HepG2 (cell line): ENCODE measurements around the gene MRPL3. TPM values are rescaled to one million over a fixed set of nuclear protein-coding genes. Genes with fewer than 3 reads are reported as not detected.

Experiments used
- ARID4A ChIP-seq: sonication (generic); formaldehyde crosslinking; IDR thresholded peaks from 2 replicates; pipeline ENCODE4 v1.5.0; 2020; ENCODE audit warnings: mild to moderate bottlenecking, missing genetic modification reagents, borderline replicate concordance
- CBFB ChIP-seq: sonication (generic); formaldehyde crosslinking; IDR thresholded peaks from 2 replicates; pipeline ENCODE4 v1.4.0; 2020; ENCODE audit warnings: missing genetic modification reagents
- CCDC6 ChIP-seq: sonication (generic); formaldehyde crosslinking; IDR thresholded peaks from 2 replicates; pipeline ENCODE4 v1.8.1; 2022; ENCODE audit warnings: mild to moderate bottlenecking, missing genetic modification reagents, moderate library complexity
- FOSL1 ChIP-seq: sonication (generic); formaldehyde crosslinking; IDR thresholded peaks from 2 replicates; pipeline ENCODE4 v1.9.0; 2021; ENCODE audit warnings: missing genetic modification reagents, borderline replicate concordance
- HOXA3 ChIP-seq: sonication (generic); formaldehyde crosslinking; IDR thresholded peaks from 2 replicates; pipeline ENCODE4 v1.5.0; 2020; ENCODE audit warnings: missing genetic modification reagents
- MAZ ChIP-seq, 2 experiments: sonication (generic) in 1 of 2; formaldehyde crosslinking in 1 of 2; IDR thresholded peaks; 2 replicates each; pipeline versions ENCODE4 v1.5.0 to v1.6.1; 2012 to 2020; ENCODE audit warnings: low read depth in 2 of 2, mild to moderate bottlenecking in 2 of 2, borderline replicate concordance in 1 of 2, improper control_type of control experiment in 1 of 2, low read length in 1 of 2, missing genetic modification reagents in 1 of 2, moderate library complexity in 1 of 2
- PRDM4 ChIP-seq: sonication (generic); formaldehyde crosslinking; IDR thresholded peaks from 2 replicates; pipeline ENCODE4 v1.9.0; 2021; ENCODE audit warnings: missing genetic modification reagents, borderline replicate concordance
- TBP ChIP-seq: sonication (generic); formaldehyde crosslinking; IDR thresholded peaks from 2 replicates; pipeline ENCODE4 v1.5.0; 2020; ENCODE audit warnings: missing genetic modification reagents
- TOE1 ChIP-seq: sonication (generic); formaldehyde crosslinking; IDR thresholded peaks from 2 replicates; pipeline ENCODE4 v1.4.0; 2020; ENCODE audit warnings: mild to moderate bottlenecking, missing genetic modification reagents
- UBTF ChIP-seq: sonication (generic); formaldehyde crosslinking; IDR thresholded peaks from 2 replicates; pipeline ENCODE4 v1.4.0; 2020; ENCODE audit warnings: mild to moderate bottlenecking, missing genetic modification reagents
- ZNF264 ChIP-seq: sonication (generic); formaldehyde crosslinking; IDR thresholded peaks from 2 replicates; pipeline ENCODE4 v1.4.0; 2020; ENCODE audit warnings: missing genetic modification reagents
- ZNF883 ChIP-seq: sonication (generic); formaldehyde crosslinking; IDR thresholded peaks from 2 replicates; pipeline ENCODE4 v1.5.1; 2020; ENCODE audit warnings: mild to moderate bottlenecking, missing genetic modification reagents; ENCODE audit errors: not compliant biosample characterization
- polyA plus RNA-seq, 8 experiments: library from polyadenylated mRNA; depleted of rRNA in 3 of 8; stranded (reverse) in 7 of 8; unstranded in 1 of 8; fragments of >200 nt; fragmentation: Illumina TruSeq in 4 of 8; extraction: Trizol in 4 of 8; gene quantifications; 2 replicates each; pipeline versions ENCODE4 v1.2.1 to v1.2.3, GENCODE V29; 2011 to 2016; ENCODE audit warnings: low read depth in 4 of 8, missing spikeins in 1 of 8, mixed read lengths in 1 of 8; ENCODE audit not compliant: insufficient read depth in 1 of 8
- total RNA-seq, 5 experiments: library from RNA; depleted of rRNA; stranded (reverse); fragments of >200 nt; fragmentation: Illumina TruSeq; extraction: Trizol; gene quantifications; 2 replicates each; pipeline ENCODE4 v1.2.3, GENCODE V29; 2016; ENCODE audit warnings: low read depth in 1 of 5
- TF ChIP-seq, protein P1 (sequence below): sonication (generic); formaldehyde crosslinking; IDR thresholded peaks from 2 replicates; pipeline ENCODE4 v1.8.1; 2023; ENCODE audit warnings: mild to moderate bottlenecking, moderate library complexity, missing genetic modification reagents
- TF ChIP-seq, protein P2 (sequence below): fragments of 450-650 bp; IDR thresholded peaks from 2 replicates; pipeline ENCODE4 v1.6.1; 2017; ENCODE audit warnings: mild to moderate bottlenecking

Gene MRPL3
- total and polyA plus RNA-seq, 2 of the 13 experiments (the other 11 are each of a cell fraction or from before 2014, with no cell fraction given): 114 to 172 TPM

DNA sequence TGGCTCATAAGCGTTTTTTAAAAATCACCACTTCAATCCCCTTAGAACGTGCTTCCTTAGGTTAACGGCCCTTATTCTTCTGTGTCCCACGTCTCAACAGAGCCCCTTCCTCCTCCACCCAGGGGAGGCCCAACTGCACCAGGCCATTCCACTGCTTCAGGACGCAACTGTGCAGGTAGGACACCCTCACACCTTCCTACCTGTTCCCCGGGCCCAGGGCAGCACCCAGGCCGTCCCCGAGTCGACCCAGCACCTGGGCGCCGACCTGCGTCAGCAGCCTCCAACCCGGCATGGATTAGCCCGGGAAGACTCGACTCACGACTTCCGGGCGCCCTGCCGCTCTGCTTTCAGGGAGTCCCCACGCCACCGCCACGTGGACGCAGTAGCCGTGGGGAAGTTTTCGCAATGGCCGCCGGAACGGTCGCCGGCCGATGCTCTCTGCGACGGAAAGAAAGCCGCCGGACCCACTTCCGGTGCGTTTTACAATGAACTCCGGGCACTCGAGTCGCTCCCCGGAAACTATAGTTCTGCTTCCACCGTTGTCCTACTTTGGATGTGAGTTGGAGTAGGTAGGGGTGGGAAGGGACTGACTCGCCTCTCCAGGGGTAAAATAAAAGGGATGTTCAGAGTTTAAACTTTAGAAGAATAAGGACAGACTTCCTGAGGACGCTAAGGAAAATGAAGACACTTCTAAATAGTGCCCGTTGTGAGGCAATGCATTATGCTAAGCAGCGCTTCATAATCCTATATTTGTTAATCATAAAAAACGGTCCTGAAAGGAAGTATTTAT lies at the start of gene MRPL3 (continued):
- TF ChIP-seq, protein P1, sequence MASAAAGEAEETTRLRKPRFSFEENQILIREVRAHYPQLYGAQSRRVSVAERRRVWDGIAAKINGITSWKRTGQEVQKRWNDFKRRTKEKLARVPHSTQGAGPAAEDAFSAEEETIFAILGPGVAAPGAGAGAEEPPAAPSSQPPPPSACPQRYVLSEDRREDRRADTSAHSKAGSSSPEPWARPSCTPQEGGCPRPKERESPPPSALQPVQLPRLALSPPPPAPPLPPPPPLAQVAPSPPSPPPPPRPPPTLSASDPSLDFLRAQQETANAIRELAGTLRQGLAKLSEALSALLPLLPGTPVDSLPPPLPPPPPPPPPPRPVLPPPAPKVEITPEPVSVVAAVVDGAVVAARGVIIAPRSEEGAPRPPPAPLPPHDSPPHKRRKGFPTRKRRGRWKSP (CRISPR knock-in tag): peak; percentile 86
- TF ChIP-seq CBFB (CRISPR knock-in tag) (no peak; the same call in none of the 2 replicates), HOXA3 (CRISPR knock-in tag) (peak; percentile 98), ARID4A (CRISPR knock-in tag) (peak; percentile 97), MAZ (IDR thresholded peaks at IDR 0.05; ENCODE audit: borderline replicate concordance, low read depth, low read length) (peak; percentile 23; the same call in 1 of the 2 replicates), MAZ (CRISPR knock-in tag; IDR thresholded peaks at IDR 0.05; ENCODE audit: low read depth) (peak; percentile 94), UBTF (CRISPR knock-in tag) (peak; percentile 87), ZNF264 (CRISPR knock-in tag) (peak; percentile 94), FOSL1 (peak; percentile 64; the same call in 1 of the 2 replicates), TOE1 (no peak; the same call in 1 of the 2 replicates), PRDM4 (CRISPR knock-in tag) (no peak), ZNF883 (CRISPR knock-in tag) (peak; percentile 98), TBP (CRISPR knock-in tag) (no peak; the same call in 1 of the 2 replicates), CCDC6 (CRISPR knock-in tag) (peak; percentile 89; the same call in 1 of the 2 replicates)
- TF ChIP-seq, protein P2, sequence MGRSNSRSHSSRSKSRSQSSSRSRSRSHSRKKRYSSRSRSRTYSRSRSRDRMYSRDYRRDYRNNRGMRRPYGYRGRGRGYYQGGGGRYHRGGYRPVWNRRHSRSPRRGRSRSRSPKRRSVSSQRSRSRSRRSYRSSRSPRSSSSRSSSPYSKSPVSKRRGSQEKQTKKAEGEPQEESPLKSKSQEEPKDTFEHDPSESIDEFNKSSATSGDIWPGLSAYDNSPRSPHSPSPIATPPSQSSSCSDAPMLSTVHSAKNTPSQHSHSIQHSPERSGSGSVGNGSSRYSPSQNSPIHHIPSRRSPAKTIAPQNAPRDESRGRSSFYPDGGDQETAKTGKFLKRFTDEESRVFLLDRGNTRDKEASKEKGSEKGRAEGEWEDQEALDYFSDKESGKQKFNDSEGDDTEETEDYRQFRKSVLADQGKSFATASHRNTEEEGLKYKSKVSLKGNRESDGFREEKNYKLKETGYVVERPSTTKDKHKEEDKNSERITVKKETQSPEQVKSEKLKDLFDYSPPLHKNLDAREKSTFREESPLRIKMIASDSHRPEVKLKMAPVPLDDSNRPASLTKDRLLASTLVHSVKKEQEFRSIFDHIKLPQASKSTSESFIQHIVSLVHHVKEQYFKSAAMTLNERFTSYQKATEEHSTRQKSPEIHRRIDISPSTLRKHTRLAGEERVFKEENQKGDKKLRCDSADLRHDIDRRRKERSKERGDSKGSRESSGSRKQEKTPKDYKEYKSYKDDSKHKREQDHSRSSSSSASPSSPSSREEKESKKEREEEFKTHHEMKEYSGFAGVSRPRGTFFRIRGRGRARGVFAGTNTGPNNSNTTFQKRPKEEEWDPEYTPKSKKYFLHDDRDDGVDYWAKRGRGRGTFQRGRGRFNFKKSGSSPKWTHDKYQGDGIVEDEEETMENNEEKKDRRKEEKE: no peak
